Measurements from ENCODE around the gene WDTC1.
A peak's percentile ranks its signal among the peaks of the same experiment; 100 is the strongest.

WDTC1 gene

GRCh38 chr1:27338751-27339150 lies 104.3 kb downstream of the WDTC1 start:
- DNase-seq = no peak

DNA sequence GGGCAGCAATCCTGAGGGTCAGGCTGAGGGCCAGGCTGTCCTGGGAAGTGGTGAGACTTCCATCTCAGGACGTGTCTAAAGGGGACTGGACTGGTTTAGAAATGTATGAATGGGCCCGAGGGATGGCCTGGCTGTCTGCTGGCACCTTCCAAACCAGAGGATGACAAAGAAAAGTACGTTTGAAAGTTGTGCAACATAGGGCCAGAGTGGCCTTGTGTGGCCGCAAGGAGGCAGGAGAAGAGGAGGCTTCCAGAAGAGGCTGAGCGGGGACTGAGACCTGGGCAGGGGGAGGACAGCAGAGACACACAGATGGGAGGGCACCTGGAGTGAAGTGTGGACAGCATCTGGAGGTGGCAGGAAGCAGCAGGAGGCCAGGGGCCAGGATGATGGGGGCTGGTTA lies 104.8 kb downstream of the WDTC1 start:
- DNase-seq = no peak

DNA sequence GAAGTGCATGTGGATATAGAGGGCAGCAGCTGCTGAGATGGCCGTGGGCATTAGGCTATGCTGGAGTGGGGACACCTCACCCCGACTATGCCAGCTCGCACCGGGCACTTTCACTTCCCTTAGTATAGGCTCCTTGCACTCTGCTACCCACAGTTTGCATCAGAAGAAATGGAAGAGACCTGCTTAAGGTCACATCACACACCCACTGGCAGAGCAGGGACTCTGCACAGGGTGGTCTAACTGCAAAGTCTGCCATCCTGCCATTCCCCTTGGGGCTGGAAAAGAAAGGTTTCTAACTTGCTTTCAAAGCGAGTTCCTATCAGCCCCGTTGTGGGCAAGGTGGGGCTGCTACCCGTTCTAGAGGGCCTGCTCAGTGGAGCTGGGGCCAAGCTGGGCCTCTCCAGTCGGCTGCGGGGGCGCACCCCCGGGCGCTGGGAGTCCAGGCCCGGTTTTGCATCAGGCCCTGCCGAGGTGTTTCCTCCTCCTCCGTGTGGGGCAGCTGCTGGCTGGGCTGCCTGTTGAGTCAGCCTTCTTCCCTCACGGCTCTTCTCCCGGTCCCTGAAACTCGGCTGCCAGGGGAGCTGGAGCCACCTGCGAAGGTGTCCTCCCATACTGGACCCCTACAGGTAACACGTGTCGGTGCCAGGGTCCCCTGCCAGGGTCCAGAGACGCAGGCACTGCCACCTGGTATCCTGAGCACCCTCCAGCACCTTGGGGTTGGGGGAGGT lies 107.3 kb downstream of the WDTC1 start, which contains the start of gene SYTL1:
Gene SYTL1, plus strand, starts transcription at position 498 of the 728 bp plus-strand sequence. CDS start 3,313 bp downstream, outside the sequence.
- DNase-seq = no peak

DNA sequence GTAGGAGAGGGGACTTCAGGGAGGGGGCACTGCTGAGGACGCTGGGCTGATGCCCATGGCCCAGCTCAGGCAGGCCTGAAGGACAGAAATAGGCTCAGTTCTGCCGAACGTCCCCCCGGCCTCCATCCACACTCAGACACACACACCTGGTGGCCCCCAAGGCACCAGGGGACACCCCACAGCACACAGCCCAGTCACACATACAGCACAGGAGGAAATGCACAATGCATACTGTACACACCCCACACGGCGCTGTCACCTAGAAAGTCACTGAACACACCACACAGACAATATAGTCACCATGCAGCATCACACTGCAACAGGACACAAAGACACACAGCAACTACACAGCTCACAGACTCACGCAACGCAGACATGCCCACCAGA lies 108.0 kb downstream of the WDTC1 start:
- no peak for DNase-seq

DNA sequence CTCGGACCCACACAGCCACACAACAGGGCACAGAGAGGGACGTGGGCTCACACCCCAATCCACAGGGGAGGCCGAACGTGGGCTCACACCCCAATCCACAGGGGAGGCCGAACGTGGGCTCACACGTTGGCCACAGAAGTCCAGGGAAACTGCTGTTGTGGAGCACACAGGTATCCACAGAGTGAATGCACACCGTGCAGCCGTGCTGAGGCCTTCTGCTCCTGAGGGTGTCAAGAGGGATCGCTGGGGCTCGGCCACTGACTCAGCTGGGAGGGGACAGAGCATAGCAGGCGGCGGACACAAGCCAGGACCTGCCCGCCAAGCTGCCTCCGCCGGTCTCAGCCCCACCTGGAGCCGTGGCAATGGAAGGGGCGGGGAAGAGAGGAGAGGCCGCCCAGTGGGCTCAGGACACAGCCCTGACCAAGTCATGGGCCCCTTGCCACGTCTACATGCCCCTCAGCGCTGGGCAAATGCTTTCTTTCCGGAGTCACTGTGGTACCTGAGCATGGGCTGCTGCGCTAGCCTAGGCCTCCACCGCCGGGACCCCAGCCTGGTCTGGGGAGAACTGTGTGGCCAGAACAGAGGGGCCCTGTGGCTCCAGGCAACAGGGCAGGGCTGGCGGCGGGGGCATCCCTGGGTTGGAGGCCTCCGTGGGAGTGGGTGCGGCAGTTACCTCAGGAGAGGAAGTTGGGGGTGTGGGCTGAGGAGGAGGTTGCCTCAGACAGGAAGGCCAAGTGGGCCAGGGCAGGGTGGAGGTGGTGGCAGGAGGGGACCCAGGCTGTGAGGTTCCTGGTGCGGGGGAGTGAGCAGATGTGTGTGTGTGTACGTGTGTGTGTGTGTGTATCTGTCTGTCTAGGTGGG lies 108.6 kb downstream of the WDTC1 start:
- DNase-seq = no peak

DNA sequence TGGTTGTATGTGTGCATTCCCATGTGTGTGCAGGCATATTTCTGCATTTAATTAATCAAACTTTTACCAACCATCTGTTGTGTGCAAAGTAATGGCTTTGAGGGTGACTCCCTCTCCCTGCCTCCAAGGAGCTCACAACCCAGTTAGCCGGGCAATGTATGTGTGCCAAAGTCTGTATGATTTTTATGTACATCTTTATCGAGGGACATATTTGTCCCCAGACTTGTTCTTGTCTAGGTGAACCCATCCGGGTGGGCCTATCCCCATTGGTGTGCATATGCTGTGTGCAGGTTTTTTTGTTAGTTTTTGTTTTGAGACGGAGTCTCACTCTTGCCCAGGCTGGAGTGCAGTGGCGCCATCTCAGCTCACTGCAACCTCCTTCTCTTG lies 109.2 kb downstream of the WDTC1 start:
- no peak for DNase-seq

DNA sequence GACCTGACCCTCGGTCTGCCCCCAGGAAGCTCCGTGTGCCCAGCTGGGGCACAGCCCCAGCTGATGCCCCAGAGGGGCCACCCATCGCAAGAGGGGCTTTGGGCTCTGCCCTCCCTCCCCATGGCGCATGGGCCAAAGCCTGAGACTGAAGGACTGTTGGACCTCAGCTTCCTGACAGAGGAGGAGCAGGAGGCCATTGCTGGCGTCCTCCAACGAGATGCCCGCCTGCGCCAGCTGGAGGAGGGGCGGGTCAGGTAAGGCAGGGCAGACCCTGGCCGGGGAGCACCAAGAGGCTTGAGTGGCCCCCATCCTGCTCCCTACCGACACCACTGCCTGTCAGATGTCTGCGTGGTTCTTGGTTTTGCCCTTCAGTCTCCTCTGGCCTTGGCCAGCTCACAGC lies 110.8 kb downstream of the WDTC1 start:
- no peak for DNase-seq

GRCh38 chr1:27346357-27346756 lies 111.9 kb downstream of the WDTC1 start:
- DNase-seq = no peak

DNA sequence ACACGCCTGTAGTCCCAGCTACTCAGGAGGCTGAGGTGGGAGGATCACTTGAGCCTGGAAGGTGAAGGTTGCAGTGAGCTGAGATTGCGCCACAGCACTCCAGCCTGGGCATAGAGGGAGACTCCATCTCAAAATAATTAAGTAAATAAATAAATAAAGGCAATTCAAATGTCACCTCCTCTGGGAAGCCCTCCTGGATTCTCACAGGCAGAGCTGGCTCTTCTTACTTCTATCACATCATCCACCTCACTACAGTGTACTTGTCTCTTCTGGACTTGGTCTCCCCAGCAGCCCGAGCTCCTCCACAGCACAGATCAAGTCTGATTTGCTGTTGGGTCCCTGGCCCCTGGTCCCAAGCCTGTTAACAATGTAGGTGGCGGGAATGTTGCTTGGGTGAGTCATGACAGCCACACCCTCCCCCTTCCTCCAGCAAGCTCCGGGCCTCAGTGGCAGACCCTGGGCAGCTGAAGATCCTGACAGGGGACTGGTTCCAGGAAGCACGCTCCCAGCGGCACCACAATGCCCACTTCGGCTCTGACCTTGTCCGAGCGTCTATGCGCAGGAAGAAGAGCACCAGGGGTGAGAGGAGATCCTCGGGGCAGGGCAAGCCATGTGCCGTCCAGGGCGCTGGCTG lies 112.7 kb downstream of the WDTC1 start:
- DNase-seq = no peak

DNA sequence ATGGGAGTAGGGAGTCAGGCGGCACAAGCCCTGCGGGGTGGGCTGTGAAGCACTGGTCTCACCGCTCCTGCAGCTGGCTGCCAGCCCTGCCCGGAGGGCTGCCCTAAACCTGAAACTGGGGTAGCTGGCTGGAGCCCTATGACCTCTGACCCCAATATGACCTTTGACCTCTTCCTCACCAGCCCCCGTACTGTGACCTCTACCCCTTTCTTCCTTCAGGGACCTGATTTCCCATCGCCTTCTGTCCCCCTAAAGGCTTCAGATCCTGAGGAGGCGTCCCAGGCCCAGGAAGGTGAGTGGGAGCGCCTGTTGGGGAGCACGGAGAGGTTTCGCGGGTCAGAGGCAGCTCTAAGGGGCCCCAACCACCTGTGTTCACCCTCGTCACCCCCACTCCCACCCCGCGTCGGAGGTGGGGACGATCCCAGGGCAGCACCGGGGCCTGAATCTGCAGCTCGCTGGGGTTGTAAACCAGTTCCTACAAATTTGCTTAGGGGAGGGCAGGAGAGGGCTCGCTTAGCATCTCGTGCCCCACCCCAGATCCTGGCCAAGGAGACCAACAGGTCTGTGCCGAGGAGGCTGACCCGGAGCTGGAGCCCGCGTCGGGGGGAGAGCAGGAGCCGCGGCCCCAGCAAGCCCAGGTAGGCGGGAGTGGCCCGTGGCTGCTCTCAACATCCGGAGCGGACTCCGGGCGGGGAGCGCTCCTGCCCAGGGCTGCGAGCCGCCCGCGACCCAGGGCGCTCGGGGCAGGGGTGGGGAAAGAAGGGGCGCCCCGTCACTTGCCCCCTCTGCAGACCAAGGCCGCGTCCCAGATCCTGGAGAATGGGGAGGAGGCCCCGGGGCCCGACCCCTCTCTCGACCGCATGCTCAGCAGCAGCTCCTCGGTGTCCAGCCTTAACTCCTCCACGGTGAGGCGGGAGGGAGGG lies 114.7 kb downstream of the WDTC1 start:
- DNase-seq = peak; percentile 24

- peak; percentile 8 for DNase-seq
Measured at GRCh38 chr1:27349784-27350662, 115.6 kb downstream of the WDTC1 start.

- DNase-seq = no peak
Measured at GRCh38 chr1:27350663-27351540, 116.5 kb downstream of the WDTC1 start.

GRCh38 chr1:27351541-27352107 lies 117.2 kb downstream of the WDTC1 start:
- DNase-seq = no peak

DNA sequence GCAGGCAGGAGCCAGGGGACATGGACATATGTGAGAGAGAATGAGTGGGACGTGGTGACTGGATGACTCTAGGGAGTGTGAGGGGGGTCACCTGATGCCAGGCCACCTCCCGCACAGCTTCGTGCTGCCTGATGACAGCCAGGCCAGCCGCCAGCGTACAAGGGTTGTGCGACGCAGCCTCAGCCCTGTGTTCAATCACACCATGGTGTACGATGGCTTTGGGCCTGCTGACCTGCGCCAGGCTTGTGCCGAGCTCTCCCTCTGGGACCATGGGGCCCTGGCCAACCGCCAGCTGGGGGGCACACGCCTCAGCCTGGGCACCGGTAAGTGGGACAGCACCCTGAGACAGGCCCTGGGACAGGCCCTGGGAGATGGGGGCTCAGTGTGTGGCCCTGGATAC lies 118.7 kb downstream of the WDTC1 start:
- DNase-seq = no peak

- no peak for DNase-seq
Measured at GRCh38 chr1:27353629-27354028, 119.2 kb downstream of the WDTC1 start.

- DNase-seq = no peak
Measured at GRCh38 chr1:27355683-27356082, 121.3 kb downstream of the WDTC1 start.

DNA sequence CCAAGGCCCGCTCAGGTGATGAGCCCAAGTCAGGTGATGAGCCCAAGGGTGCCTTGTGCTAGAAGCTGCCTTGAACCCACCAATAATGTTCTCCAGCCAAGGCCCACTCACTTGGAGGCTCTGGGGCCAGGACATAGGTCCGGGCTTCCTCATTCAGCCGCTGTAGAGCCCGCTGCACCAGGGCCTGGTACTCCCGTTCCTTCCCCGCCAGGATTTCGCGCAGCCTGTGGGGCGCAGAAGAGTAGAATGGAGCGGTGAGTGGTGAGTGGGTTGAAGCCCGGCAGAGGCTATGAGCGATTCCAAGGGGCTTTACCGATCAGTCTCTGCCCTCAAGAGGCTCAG lies 121.8 kb downstream of the WDTC1 start:
- no peak for DNase-seq

GRCh38 chr1:27356619-27357280 lies 122.3 kb downstream of the WDTC1 start:
- no peak for DNase-seq

DNA sequence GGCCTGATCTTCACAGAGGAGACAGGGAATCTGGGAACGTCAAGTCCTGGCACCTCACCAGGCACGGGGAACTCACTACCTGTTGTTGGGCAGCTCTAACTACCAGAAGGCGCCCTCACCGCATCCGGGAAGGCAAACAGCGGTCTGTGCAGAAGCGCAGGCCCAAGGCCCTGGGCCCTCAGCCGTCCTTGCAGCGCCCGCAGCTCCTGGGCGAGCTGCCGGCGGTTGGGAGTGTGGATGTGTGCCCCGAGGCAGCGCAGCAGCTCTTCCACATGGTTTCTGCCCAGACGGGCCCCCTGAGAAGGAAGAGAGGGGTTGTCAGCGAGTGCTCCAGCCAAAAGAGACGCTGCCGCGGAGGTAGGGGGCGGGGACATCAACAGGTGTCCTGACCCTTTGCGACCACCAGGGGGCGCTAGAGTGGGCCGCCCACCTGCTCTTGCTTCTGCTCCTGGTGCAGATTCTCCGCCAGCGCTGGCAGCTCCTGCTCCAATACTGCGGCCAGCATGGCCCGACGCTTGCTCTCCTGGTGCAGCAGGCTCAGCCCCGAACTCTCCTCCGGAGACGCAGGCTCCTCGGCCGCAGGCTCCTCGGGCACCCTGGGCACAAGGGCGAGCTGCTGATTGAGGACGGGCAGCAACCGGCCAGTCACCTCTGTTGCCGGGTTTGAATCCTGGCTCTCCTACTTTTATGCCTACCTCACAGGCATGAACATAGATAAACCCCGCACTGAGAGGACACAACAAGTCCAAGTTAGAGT lies 123.0 kb downstream of the WDTC1 start:
- DNase-seq = no peak

Measured in NCI-H2029 treated with DMSO at 0.1 percent for 48 hours (cell line).